Hepatocyte (in vitro differentiated cells): Measurements from ENCODE around the gene PTPRT.

Experiments used
- EZH2 ChIP-seq: fragments of 200-600 bp; sonication (generic); IDR thresholded peaks from 2 replicates; pipeline ENCODE4 v1.6.1; 2016; ENCODE audit warnings: antibody characterized with exemption, mild to moderate bottlenecking, borderline replicate concordance
- EZH2phosphoT487 ChIP-seq: fragments of 200-600 bp; sonication (generic); IDR thresholded peaks from one replicate; pipeline ENCODE4 v1.6.1; 2018; ENCODE audit warnings: antibody characterized with exemption, mild to moderate bottlenecking, low read depth, moderate library complexity; ENCODE audit not compliant: unreplicated experiment, severe bottlenecking
- TF ChIP-seq, protein P1 (sequence below): fragments of 200-600 bp; sonication (generic); IDR thresholded peaks from 2 replicates; pipeline ENCODE4 v1.5.1; 2016; ENCODE audit warnings: antibody characterized with exemption, mild to moderate bottlenecking; ENCODE audit not compliant: poor library complexity

DNA sequence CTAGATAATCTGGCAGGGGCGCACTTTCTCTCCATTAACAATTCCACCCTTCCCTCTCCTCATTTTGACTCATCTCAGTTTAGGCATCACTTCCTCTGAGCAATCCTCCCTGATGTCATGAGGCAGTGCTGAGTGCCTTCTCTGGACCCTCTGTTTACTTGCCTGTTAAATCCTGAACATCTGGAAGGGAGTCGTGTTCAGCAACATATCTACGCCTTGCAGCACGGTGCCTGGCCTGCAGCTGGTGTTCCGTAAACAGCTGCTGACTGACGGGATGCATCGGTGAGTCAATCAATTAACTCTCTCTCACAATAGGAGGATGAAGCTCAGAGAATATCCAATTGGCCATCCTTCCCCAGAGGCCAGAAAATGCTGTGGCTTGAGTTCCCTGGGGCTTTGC is 613.5 kb downstream of the PTPRT start:
- no peak for TF ChIP-seq EZH2
- TF ChIP-seq, protein P1, sequence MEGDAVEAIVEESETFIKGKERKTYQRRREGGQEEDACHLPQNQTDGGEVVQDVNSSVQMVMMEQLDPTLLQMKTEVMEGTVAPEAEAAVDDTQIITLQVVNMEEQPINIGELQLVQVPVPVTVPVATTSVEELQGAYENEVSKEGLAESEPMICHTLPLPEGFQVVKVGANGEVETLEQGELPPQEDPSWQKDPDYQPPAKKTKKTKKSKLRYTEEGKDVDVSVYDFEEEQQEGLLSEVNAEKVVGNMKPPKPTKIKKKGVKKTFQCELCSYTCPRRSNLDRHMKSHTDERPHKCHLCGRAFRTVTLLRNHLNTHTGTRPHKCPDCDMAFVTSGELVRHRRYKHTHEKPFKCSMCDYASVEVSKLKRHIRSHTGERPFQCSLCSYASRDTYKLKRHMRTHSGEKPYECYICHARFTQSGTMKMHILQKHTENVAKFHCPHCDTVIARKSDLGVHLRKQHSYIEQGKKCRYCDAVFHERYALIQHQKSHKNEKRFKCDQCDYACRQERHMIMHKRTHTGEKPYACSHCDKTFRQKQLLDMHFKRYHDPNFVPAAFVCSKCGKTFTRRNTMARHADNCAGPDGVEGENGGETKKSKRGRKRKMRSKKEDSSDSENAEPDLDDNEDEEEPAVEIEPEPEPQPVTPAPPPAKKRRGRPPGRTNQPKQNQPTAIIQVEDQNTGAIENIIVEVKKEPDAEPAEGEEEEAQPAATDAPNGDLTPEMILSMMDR = no peak
- TF ChIP-seq EZH2phosphoT487 = no peak
